ENCODE measurements around the gene BTNL9.
"Not testable (repeated sequence)": the region's sequence is repeated elsewhere in the genome, so short reads cannot be mapped to it uniquely, and the experiment has no call there.

BTNL9 gene

DNA sequence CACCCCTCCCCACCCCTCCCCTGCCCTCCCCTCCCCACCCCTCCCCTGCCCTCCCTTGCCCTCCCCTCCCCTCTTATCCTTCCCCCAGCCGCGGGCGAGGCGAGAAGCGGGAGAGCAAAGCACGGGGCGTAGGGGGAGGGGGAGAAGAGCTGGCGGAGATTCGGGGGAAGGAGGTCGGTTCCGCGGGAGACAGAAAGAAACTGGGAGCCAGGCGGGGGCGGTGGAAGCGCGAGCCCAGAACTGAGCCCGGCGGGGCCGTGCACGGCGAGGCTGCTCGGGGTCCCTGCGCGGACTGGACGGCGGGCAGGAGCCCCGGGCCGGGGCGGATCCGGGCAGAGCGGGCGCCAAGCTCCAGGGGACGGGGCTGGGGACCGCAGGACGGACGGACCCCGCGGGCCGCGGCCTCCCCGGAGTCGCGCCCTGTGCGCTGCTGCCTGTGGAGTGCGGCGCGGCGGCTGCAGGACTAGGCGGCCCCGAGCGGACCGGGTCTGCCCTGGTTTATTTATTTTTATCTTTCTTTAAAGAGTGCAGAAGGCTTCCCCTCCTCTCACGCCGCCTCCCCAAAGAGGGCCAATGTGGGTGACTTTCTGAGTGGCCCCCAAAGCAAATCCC is 61.1 kb downstream of the BTNL9 start:
- not testable (repeated sequence) for DNase-seq

DNA sequence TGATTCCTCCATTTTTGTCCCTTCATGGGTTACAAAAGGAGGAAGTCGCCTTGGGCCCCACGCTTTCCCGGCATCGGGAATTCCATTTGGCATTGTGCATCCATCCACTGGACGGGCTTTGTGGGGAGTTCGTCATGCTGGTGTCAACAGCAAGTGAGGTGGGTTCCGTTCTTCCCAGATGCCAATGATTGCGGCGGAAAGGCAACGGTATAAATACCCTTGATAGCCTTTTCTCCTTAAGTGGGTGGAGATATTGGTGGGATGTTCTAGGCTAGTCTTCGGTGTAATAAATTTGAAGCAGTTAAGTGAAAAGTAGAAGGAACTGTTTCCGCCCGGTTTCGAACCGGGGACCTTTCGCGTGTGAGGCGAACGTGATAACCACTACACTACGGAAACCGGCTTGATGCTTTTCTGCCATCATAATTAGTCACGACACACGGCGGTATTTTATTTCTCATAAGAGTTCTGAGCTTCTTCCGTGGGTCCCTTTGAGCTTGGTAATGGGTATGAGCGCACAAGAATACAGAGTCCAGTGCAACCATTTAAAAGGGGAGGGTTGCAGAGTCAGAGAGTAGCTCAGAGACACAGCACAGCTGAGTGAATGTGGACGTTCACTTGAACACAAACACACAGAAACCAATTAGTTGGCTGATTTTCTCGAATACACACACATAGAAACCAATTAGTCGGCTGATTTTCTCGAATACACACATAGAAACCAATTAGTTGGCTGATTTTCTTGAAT is 62.0 kb downstream of the BTNL9 start:
- DNase-seq = not testable (repeated sequence)

DNA sequence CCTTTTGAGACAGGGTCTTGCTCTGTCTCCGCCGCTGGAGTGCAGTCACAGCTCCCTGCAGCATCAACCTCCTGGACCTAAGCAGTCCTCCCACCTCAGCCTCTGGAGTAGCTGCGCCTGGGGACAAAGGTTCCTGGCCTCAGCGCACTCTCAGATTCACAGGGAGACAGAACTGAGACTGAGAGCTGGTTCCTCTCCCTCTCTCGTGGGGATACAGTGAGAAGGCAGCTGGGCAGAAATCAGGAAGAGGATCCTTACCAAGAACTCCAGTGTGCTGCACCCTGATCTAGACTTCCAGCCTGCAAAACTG is 64.1 kb downstream of the BTNL9 start:
- DNase-seq = not testable (repeated sequence)

DNA sequence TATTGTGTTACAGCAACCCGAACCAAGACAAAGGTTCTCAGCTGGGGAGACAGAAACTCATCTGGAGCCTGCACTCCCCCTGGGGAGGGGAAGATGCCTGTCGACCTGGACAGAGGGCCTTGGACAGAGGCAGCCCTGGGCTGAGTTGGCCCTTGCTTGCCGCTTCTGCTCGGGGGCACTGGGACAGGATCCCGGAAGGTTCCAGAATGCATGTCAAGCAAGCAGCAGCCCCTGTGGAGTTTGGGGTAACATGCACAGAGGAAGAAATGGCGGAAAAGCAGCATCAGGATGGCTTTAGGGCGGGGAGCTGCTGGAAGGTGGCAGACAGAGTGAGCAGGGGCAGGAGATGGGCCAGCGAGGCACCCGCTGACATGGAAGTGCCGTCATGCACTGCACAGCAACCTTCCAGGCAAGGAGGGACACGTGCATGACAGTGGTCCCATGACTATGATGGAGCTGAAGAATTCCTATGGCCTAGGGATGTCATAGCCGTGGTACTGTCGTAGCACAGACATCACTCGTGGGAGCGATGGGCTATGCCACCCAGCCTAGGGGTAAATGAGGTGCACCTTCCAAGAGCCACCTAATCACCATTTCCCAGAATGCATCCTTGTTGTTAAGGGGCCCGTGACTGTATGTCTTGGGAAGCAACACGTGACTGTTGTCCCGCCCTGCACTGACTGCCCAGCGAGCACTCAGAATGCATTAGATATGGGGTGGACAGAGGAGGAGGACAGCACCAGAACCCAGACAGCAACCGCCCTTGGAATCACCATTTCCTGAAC is 64.7 kb downstream of the BTNL9 start:
- not testable (repeated sequence) for DNase-seq

- DNase-seq = no peak
These were observed 65.4 kb downstream of the BTNL9 start for GRCh38 chr5:181105391-181106025.

DNA sequence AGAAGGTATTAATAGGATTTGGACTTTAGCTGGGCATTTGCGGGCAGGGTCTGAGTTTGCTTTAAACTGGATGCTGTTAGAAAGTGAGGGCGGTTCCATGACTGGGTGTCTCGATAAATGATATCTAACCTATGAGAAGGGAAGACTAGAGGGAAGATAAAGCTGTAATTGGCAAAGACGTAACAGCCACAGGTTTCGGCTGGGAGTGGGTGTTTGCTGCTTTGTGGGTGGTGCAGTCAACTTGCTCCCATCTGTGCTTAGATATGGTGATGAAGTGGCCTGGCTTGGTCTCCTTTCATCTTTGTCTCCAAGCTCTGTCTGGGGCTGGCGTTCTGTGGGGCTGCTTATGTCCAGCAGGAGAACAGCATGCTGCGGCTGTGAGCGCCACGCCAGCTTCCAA is 67.6 kb downstream of the BTNL9 start:
- no peak for DNase-seq

- no peak for DNase-seq
These were observed 68.6 kb downstream of the BTNL9 start for GRCh38 chr5:181108578-181109165.

DNA sequence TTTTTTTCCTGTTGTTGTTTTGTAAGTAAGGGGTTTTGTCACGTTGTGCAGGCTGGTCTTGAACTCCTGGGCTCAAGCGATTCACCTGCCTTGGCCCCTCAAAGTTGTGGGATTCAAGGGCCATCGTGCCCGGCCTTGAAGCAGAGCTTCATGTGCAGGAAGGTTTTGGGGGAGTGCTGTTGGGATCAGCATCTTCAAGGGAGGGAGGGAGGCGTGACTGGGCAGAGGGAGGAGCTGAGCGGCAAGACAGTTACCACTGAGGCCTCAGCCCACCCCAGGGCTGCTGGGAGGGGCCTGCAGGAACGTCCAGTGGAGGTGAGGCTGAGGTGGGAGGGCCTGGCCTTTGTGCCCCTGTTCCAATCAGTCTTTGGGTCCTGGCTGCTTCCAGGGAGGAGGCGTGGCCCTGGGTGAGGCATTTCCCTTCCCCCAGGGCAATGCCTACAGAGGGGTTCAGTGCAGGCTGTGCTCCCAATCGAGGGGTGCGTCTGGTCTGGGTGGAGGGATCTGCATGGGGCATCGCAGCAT is 69.5 kb downstream of the BTNL9 start:
- no peak for DNase-seq

- no peak for DNase-seq
These were observed 70.9 kb downstream of the BTNL9 start for GRCh38 chr5:181111010-181111409.
